ENCODE results near the gene KCNIP4. TPM values are rescaled to one million over a fixed set of nuclear protein-coding genes. Genes with fewer than 3 reads are reported as not detected.

The KCNIP4 gene
- total and polyA plus RNA-seq, 2 experiments from 2014 or later = 0.14 to 0.63 TPM

DNA sequence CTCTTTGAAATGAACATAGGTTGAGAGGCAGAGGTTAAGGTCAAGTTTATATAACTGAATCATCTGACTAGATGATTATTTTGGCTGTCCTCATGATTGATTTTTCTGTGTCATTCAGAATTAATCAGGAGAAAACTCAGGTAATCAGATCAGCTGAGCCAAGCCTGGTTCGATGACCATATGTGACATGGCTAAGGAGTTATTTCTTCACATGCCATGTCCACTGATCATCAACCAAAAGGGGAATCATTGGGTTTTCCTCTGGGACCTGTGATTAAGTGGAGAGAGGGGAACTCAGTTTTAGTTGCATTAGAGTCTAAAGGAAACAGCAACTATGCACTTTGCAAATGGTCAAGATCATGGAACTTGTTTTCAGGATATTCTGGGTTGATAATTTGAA, 1268.6 kb downstream of the KCNIP4 start:
- Mint-ChIP-seq H3K4me3 (no peak overlapping the region), H3K36me3 (ENCODE audit: low read depth) (peaks cover 6% of the 10 kb centered on the region; the same call in 1 of the 3 replicates), H3K27ac (no peak overlapping the region), H3K4me1 (peaks cover 16% of the 10 kb centered on the region), H3K9me3 (0 out of 3 replicates have a peak, but pooled peaks cover 4% of the 10 kb centered on the region), H3K27me3 (ENCODE audit: insufficient read depth, low read depth, poor library complexity) (no peaks in the 10 kb centered on the region)
- Histone ChIP-seq H3K4me2 (no peak overlapping the region), H4K20me1 (replicated peaks; ENCODE audit: insufficient read depth) (no peaks in the 10 kb centered on the region), H3K4me3 (no peak overlapping the region), H3K4me1 (ENCODE audit: insufficient read depth) (peaks cover 12% of the 10 kb centered on the region; the same call in 1 of the 2 replicates), H3K27ac (ENCODE audit: low read depth) (no peak overlapping the region), H3K27me3 (ENCODE audit: insufficient read depth) (no peaks in the 10 kb centered on the region), H3K79me2 (replicated peaks; ENCODE audit: insufficient read depth) (no peaks in the 10 kb centered on the region), H2AFZ (no peak overlapping the region), H3K36me3 (ENCODE audit: insufficient read depth) (no peaks in the 10 kb centered on the region), H3F3A (replicated peaks; ENCODE audit: low read depth) (no peaks in the 10 kb centered on the region), H3K9me2 (ENCODE audit: insufficient read depth) (0 out of 2 replicates have a peak, but pooled peaks cover 4% of the 10 kb centered on the region)
- DNase-seq (ENCODE audit: low spot score) (no peak), ATAC-seq (no peak)
- no peak for TF ChIP-seq ZNF331 (CRISPR knock-in tag; IDR thresholded peaks at IDR 0.05; ENCODE audit: low read depth)
- TF ChIP-seq, protein P1, sequence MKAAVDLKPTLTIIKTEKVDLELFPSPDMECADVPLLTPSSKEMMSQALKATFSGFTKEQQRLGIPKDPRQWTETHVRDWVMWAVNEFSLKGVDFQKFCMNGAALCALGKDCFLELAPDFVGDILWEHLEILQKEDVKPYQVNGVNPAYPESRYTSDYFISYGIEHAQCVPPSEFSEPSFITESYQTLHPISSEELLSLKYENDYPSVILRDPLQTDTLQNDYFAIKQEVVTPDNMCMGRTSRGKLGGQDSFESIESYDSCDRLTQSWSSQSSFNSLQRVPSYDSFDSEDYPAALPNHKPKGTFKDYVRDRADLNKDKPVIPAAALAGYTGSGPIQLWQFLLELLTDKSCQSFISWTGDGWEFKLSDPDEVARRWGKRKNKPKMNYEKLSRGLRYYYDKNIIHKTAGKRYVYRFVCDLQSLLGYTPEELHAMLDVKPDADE (IDR thresholded peaks at IDR 0.05) = no peak
- TF ChIP-seq NANOG (IDR thresholded peaks at IDR 0.05; ENCODE audit: borderline replicate concordance) = no peak
- no peak for TF ChIP-seq POLR2AphosphoS5 (IDR thresholded peaks at IDR 0.05; ENCODE audit: low read depth)
- TF ChIP-seq EZH2phosphoT487 (IDR thresholded peaks at IDR 0.05; ENCODE audit: unreplicated experiment) = no peak
- TF ChIP-seq ZNF114 (CRISPR knock-in tag; IDR thresholded peaks at IDR 0.05) = no peak

Small RNA genes within 50 kb of the gene (microRNA-seq; reads per million reads assigned to microRNA genes)
- gene MIR7978 = not detected
